Adipose tissue (tissue), 3 donors: Measurements from ENCODE around the gene RPTN. TPM values are rescaled to one million over a fixed set of nuclear protein-coding genes. Genes with fewer than 3 reads are reported as not detected.
"Not testable (repeated sequence)": the region's sequence is repeated elsewhere in the genome, so short reads cannot be mapped to it uniquely, and the experiment has no call there.

Experiments
- H3K27ac ChIP-seq: one replicate; pipeline ENCODE4 v1.5.1; 2013; ENCODE audit warnings: low read depth, low read length
- WGBS, 3 donors: extraction: QIAGEN DNeasy Blood & Tissue Kit; methylation state at CpG; one replicate each; pipeline ENCODE4 v1.1.7; 2013; 5-methylcytosine and 5-hydroxymethylcytosine counted together
- polyA plus RNA-seq, 3 donors: library from polyadenylated mRNA; stranded (reverse); fragments of 200-250 nt; gene quantifications; one replicate each; pipeline ENCODE4 v1.2.3, GENCODE V29; 2013
- donor health status: healthy with polysubstance abuse.
- donor health status: Bipolar disorder and iron deficiency.
- donor health status: healthy.

The RPTN gene
- polyA plus RNA-seq, 3 donors, result not detected

DNA sequence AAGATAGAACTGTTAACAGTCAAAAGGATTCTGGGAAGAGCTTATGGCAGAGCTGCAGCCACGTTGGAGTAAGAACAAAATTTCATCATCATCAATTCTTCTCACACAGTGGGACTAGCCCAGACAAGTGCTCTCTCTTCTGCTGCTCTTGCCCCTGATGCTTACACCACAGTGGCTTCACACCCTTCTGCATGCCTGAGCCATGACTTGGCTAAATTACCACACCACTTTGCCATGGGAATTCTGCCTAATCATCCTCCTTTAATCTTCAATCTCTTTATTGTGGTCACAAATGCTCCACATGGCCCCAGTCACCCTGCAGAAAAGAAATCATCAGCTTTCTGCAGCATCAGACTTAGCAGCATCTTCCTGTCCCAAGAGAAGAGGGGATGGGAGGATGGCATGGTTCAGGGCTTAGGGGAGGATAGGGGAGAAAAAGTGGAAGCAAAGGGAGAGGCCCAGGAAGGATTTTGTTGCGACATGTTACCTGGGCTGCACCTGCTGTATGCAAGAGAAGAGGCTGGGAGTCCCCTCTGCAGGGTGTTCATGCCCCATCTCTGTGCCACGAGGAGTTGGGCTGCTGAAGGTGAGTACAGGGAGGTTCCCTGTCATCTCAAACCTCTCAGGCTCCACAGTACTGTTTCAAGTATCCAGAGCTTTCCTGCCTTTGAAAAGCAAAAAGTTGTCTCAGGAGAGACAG lies 9.0 kb upstream of the RPTN start:
- H3K27ac ChIP-seq, result no peak overlapping the region
- WGBS, 3 donors, result 38 to 65% (median 40%) methylated on average over 3 of the region's 3 CpGs

DNA sequence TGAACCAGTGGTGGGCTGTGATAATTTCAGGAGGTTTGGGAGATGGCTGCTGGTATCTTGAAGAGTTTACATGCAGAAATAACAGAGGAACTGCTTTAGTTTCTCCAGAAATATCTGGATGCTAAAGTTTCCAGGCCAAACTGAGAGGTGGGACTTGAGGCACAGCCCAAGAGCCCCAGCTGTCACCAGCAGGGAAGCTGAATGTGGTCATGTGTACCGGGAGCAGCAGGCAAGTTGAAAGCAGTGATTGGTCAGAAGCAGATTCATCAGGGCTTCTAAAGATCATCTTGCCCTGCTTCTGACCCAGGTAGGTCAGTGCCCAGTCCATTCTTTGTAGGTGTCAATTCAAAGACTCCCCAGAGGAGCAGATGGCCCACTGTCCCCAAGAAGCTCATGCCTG lies 7.9 kb upstream of the RPTN start:
- WGBS, 3 donors, result 33 to 76% (median 38%) methylated on average over 1 of the region's 1 CpG

DNA sequence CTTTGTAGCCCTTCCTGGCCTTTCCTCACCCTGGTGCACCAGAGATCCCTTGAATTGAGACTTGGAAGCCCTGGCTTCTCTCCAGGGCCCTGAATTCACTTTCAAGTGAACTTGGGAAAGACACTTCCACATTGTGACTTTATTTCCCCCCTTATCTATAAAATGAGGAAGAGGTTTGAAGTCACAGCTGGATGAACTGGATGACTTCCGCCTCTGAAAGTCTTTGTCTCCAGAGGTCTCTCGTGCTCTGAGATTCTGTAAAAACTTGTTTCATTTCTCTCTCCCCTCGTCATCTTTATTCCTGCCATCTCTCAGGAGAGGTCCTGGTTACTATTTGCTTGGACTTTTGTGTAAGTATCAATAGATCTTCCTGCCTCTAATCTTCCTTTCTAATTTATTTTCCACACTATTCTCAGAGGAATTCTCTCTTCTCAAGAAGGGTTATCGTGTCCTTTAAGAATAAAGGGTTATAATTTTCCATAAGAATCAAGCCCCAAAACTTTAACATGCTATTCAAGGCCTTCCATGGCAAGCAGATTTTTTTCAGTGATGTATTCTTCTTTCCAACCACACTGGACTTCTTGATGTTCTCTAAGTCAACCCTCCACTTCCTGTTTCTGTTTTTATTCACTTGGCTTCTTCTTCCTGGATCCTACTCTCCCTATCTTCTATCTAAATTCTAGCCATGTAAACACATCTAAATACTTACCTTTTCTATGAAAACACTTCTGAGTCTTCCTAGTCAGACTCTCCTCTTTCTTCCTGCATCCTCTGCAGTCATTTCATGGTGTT lies 6.5 kb upstream of the RPTN start:
- WGBS, 3 donors, result 73 to 94% (median 75%) methylated on average over 4 of the region's 4 CpGs
- no peak overlapping the region for H3K27ac ChIP-seq

More for the DNA sequence above, 7.9 kb upstream of the RPTN start:
- no peak overlapping the region for H3K27ac ChIP-seq

DNA sequence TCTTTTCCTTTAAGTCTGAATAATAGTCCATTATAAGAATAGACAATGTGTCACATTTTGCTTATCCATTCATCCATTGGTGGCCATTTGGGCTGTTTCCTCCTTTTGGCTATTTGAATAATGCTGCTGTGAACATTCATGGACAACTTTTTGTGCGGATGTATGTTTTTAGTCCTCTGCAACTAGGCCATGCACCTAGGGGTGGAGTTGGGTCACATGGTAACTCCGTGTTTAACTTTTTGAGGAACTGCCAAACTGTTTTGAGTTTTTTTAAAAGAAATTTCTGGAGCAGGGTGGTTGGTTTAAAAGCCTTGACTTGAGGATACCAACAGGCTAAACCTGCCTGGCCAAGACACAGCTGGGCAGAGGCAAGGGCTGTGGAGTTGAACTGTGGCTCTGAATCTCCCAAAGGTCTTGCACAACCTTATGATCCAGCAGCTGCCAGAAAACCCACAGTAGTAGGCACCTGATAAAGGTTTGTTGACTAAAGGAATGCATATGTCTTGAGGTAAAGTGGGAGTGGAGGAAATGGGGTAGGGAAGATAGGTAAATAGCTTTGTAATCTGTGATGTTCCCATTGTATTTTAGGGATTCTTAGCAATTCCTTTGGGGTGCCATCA lies 5.6 kb upstream of the RPTN start:
- H3K27ac ChIP-seq, result no peak overlapping the region
- 52 to 63% (median 54%) methylated on average over 2 of the region's 2 CpGs for WGBS, 3 donors

DNA sequence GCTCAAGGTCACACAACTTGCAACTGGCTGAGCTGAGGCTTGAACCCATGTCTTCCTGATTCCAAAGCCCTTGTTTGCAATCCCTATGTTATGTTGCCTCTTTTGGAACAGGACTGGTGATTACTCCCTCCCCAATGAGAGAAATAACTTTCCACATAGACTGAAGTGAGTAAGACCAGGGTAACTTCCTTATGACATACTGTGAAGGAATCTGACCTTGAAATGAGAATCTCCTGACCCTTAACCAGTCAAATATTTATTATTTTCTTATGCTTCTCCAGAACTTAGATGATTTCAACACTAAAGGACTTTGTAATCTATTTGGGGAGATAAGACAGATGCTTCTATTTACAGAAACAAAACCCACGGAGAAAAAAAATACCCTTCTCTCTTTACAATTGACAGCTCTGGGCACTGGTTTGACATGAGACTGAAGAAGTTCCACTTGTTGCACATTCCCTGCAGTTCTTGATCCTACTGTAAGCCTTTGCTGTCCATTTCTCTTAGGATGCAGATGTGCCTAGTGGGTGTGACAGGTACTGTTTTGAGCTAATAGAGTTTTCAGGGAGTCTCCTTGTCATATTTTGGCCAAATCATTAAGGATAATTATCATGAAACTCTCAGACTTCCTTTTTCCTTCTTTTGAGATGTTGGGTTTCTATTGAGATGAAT lies 3.9 kb upstream of the RPTN start:
- WGBS, 3 donors, result 35 to 49% (median 37%) methylated on average over 1 of the region's 1 CpG
- no peak overlapping the region for H3K27ac ChIP-seq

DNA sequence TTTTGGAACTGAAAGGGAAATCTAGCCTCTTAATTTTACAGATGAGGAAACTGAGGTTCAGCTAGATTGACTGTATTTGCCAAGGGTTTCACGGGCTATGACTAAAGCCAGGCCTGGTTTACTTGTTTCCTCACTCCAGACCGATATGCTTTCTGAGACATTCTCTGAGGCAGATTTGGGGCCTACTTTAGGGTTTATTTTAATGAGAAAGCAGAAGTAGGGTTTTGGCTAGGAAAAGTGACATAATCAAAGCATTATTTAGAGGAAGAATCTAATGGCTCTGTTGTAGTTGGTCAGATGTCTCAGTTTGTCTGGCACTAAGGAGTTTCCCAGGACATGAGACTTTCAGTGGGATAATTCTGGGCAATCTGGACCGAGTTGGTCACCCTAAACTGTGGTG lies 1.5 kb upstream of the RPTN start:
- WGBS, 3 donors, result 49 to 76% (median 61%) methylated on average over 3 of the region's 3 CpGs
- no peak overlapping the region for H3K27ac ChIP-seq

DNA sequence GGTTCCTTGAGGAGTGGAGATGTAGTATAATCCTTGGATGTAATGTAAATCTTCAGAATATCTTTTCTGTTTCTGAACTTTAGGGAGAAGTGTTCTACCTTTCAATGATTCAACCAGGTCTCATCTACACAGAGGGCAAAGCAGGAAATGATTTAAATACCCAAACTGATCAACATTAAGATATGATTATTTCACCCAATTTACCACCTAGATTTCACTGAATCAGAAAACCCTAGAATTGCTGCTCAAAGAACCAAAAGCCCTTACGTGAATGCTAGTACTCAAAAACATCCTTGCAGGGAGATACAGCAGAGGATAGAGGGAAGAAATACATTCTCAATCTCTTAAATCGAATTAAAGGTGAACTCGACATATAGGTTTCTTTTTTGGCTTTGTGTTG lies 5.0 kb downstream of the RPTN start:
- no peak overlapping the region for H3K27ac ChIP-seq
- WGBS, 3 donors, result 78 to 87% (median 81%) methylated on average over 3 of the region's 3 CpGs

DNA sequence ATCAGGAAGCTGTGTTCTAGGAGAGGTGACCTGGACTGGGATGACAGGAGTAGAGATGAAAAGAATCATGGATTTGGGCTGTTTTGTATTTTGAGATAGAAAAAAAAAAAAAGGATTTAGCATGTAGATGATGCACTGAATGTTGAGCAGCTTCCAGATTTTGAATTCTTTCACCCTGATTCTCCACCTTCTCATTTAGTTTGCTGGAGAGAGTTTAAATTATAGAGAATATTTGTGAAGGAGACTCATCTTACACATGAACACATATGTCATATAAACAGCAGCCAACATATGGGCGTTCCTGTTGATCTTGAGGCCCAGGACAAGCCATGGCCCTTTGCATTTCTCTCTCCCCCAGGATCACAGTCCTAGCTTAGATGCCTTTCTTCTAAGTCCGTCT lies 7.4 kb downstream of the RPTN start:
- 62 to 68% (median 67%) methylated on average over 2 of the region's 2 CpGs for WGBS, 3 donors
- no peak overlapping the region for H3K27ac ChIP-seq

DNA sequence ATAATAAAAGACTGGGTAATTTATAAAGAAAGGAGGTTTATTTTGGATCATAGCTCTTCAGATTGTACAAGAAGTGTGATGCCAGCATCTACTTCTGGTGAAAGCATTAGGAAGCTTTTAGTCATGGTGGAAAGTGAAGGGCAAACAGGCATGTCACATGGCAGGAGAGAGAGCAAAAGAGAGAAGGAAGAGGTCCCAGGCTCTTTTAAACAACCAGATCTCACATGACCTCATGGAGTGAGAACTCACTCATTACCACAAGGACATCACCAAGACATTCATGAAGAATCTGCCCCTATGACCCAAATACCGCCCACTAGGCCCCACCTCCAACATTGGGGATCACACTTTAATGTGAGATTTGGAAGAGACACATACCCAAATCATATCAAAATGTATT lies 10.0 kb downstream of the RPTN start:
- WGBS, 3 donors, result 45 to 75% (median 57%) methylated on average over 1 of the region's 1 CpG
- H3K27ac ChIP-seq, result no peak overlapping the region

DNA sequence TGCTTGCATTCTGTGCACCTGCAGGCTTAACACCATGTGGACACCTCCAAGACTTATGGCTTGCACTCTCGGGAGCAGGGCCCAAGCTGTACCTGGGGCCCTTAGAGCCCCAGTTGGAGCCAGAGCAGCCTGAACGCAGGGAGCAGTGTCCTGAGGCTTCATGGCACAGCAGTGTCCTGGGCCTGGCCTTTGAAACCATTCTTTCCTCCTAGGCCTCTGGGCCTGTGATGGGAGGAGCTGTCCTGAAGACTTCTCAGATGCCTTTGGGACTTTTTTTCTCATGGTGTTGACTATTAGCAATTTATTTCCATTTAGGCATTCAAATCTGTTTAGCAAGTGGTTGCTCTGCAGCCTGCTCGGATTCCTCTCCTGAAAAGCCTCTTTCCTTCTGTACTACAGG lies 11.0 kb downstream of the RPTN start:
- H3K27ac ChIP-seq, result no peak overlapping the region
- WGBS, 3 donors, result 69 to 78% (median 73%) methylated on average over 3 of the region's 3 CpGs

DNA sequence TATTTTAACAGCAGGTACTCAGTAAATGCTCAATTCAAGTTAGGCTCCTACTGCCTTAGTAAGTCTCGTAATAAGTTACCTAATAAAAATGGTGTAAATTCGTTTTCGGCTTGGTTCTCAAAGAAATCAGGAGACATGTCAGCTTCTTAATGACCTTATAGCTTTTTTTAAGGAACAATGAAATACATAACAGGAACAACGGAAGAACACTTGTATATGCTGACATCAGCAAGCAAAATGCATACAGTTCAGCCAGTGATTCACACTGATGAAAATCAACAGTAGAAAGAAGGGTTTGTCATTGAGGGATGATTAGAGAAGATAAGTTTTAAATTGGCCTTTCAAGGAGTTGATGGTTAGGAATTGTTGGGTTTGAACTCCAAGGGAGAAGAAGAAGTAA lies 13.3 kb downstream of the RPTN start:
- WGBS, 3 donors, result 71 to 78% (median 78%) methylated on average over 4 of the region's 4 CpGs
- no peak overlapping the region for H3K27ac ChIP-seq

DNA sequence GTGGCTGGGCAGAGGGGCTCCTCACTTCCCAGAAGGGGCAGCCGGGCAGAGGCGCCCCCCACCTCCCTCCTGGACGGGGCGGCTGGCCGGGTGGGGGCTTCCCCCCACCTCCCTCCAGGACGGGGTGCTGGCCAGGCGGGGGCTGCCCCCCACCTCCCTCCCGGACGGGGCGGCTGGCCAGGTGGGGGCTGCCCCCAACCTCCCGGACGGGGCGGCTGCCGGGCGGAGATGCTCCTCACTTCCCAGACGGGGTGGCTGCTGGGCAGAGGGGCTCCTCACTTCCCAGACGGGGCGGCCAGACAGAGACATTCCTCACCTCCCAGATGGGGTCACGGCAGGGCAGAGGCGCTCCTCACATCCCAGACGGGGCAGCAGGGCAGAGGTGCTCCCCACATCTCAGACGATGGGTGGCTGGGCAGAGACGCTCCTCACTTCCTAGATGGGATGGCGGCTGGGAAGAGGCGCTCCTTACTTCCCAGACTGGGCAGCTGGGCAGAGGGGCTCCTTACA lies 14.3 kb downstream of the RPTN start:
- not testable (repeated sequence) for H3K27ac ChIP-seq
- WGBS, 3 donors, result 88 to 91% (median 90%) methylated on average over 23 to 25 of the region's 25 CpGs

DNA sequence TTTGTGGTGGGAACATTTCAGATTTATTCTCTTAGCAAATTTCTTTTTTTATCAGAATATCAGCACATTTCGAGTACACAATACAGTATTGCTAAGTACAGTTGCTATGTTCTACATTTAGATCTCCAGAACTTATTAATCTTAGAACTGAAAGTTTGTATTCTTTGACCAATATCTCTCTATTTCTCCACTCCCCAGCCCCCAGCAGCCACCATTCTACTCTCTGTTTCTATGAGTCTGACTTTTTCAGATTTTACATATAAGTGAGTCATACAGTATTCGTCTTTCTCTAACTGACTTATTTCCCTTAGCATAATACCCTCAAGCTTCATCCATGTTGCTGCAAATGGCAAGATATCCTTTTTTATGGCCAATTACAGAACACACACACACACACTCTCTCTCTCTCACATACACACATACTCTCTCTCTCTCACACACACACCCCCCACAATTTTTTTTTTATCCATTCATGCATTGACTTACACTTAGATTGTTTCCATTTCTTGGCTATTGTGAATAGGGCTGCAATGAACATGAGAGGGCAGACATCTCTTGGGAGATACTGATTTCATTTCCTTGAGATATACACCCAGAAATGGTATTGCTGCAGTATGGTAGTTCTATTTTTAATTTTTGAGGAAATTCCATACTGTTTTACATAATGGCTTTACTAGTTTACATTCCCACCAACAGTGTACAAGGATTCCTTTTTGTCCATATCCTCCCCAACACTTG lies 15.7 kb downstream of the RPTN start:
- whole genome bisulfite sequencing, 3 donors, result 56 to 66% (median 57%) methylated on average over 2 of the region's 2 CpGs
- H3K27ac ChIP-seq, result no peak overlapping the region

DNA sequence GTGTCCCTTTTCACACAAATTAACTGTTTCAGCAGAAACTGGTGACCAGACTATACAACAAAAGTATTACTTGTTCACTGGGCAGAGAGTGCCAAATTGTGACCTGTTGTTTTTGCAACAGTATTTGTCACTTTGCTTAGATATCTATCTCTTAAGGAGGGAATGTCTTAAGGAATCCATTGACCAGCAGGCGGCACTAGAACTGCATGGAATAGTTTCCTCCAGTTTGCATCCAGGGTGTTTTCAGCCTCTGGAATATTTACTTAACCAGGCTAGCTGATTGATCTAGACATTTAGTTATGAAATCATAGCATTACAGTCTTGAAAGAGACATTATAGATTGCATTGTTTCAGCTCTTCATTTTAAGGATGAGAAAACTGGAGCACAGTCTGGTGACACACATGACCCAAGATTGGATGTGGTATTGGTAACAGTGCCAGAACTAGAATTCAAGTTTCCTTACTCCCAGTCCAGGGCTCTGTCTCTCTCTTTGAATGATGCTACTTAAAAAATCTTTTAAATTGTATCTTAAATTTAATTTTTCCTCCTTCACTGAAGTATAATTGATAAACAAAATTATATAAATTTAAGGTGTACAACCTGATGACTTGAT lies 16.9 kb downstream of the RPTN start:
- 0 to 5% (median 3%) methylated on average over 1 of the region's 1 CpG for whole genome bisulfite sequencing, 3 donors
- H3K27ac ChIP-seq, result no peak overlapping the region

DNA sequence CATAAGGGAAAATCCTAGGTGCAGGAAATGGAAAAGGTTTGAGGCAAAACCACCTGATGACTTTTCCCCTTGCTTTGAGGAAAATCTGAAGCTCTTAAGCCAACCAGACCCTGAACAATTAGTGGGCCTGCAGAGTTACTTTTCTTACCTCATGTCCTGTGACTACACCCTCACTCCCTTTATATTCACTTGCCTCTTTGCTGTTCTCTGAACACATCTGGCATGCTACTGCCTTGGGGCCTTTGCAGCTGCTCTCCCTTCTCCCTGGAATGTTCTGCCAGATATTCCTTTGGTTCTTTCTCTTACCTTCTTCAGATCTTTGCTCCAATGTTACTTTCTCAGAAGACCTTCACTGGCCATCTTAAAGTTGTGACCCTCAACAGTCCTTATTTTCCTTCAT lies 21.8 kb downstream of the RPTN start:
- H3K27ac ChIP-seq, result no peak overlapping the region

DNA sequence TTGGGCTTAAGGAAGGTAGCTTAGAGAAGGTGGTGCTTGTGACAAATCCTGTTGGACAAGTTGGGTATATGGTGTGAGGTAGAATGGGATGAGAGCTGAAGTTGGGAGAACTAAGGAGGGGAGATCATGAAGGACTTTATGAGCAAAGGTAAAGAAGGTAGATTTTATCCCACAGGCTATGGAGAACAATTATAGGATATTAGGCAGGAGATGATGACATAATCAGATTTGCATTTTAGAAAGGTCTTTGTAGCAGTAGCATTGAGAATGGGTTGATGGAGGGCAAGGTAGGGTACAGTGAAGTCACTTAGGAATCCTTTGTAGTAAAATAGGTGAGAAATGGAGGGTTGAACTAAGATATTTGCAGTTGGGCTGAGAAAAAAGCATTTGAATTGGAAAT lies 28.8 kb downstream of the RPTN start:
- H3K27ac ChIP-seq, result no peak overlapping the region

DNA sequence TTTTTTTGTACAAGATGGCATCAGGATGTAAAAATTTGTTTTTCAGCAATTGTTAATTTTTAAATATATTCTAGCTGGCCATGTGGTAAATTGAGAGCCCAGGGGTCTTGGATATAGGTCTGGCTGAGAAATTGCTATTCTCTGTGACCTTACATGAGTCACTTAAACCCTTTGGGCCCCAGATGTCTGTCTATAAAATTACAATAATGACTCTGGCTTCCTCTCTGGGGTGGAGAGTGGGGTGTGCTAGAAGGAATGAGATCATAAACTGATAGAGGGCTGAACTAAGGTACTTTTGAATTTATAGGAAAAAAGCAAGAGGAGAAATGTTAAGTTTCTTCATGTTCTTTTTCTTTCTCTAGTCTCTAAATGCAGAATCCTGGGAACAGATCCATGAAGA lies 31.4 kb downstream of the RPTN start:
- H3K27ac ChIP-seq, result no peak overlapping the region

DNA sequence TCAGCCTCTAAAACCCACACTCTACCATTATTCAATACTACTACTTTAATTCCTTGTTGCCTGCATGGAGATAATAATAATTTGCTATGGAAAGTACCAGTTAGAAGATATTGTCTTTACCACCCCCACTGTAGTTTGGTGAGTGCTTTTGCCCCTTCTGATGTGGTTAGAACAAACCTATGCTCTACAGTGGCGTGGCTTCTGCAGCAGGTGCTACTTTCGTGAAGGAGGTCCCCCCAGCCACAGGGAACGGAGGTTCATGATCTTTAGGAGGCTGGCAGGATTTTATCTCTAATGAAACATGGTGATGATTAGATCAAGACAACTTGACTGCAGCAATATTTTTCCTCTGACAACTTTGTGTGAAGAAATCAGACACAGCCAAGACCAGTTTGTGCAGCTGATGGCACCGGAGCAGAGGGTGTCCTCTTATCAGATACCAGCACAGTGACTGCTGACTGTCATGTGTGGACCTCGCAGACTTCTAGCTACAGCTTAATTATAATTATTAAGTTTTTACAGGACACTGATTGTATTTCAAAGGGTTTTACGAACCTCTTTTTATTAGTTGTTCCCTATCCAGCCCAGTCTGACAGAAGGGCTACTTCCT lies 33.1 kb downstream of the RPTN start:
- no peak overlapping the region for H3K27ac ChIP-seq
- WGBS, 3 donors, result 67 to 78% (median 68%) methylated on average over 6 of the region's 6 CpGs
